Central memory CD4-positive, alpha-beta T cell (primary cell): ENCODE measurements around the gene ASMT.
"Not testable (repeated sequence)": the region's sequence is repeated elsewhere in the genome, so short reads cannot be mapped to it uniquely, and the experiment has no call there.

ENCODE experiments used
- DNase-seq: peaks from one replicate; pipeline ENCODE4 v3.0.0; 2022

Gene ASMT

GRCh38 chrX:1598021-1598875 lies 16.6 kb upstream of the ASMT start:
- DNase-seq = no peak

GRCh38 chrX:1598876-1599790 lies 15.7 kb upstream of the ASMT start:
- no peak for DNase-seq

- no peak for DNase-seq
Measured at GRCh38 chrX:1599791-1600405, 15.0 kb upstream of the ASMT start.

- no peak for DNase-seq
Measured at GRCh38 chrX:1600406-1601050, 14.3 kb upstream of the ASMT start.

- no peak for DNase-seq
Measured at GRCh38 chrX:1601051-1601767, 13.7 kb upstream of the ASMT start.

- no peak for DNase-seq
Measured at GRCh38 chrX:1601768-1602085, 13.1 kb upstream of the ASMT start.

- DNase-seq = no peak
Measured at GRCh38 chrX:1602299-1602698, 12.6 kb upstream of the ASMT start.

- DNase-seq = no peak
Measured at GRCh38 chrX:1606496-1606895, 8.4 kb upstream of the ASMT start.

- no peak for DNase-seq
Measured at GRCh38 chrX:1609311-1609710, 5.5 kb upstream of the ASMT start.

GRCh38 chrX:1609762-1610161 lies 5.1 kb upstream of the ASMT start:
- DNase-seq = no peak

- no peak for DNase-seq
Measured at GRCh38 chrX:1610166-1610565, 4.7 kb upstream of the ASMT start.

GRCh38 chrX:1610736-1611135 lies 4.1 kb upstream of the ASMT start:
- DNase-seq = no peak

GRCh38 chrX:1612641-1613286 lies 2.1 kb upstream of the ASMT start:
- DNase-seq = no peak

GRCh38 chrX:1618689-1619088 lies 3.8 kb downstream of the ASMT start:
- DNase-seq = no peak

- no peak for DNase-seq
Measured at GRCh38 chrX:1623691-1624090, 8.8 kb downstream of the ASMT start.

- DNase-seq = not testable (repeated sequence)
Measured at GRCh38 chrX:1624158-1624860, 9.4 kb downstream of the ASMT start.

GRCh38 chrX:1624861-1625215 lies 10.0 kb downstream of the ASMT start:
- not testable (repeated sequence) for DNase-seq

GRCh38 chrX:1629244-1629643 lies 14.4 kb downstream of the ASMT start:
- DNase-seq = no peak

GRCh38 chrX:1646009-1646408 lies 31.1 kb downstream of the ASMT start:
- DNase-seq = no peak

GRCh38 chrX:1649621-1650020 lies 34.8 kb downstream of the ASMT start:
- DNase-seq = no peak
